ENCODE data around the gene ALDH3B2. TPM values are rescaled to one million over a fixed set of nuclear protein-coding genes. Genes with fewer than 3 reads are reported as not detected.
A peak's percentile ranks its signal among the peaks of the same experiment; 100 is the strongest.

Gene ALDH3B2
- total RNA-seq, 1 experiment from 2014 or later = 0.13 TPM

DNA sequence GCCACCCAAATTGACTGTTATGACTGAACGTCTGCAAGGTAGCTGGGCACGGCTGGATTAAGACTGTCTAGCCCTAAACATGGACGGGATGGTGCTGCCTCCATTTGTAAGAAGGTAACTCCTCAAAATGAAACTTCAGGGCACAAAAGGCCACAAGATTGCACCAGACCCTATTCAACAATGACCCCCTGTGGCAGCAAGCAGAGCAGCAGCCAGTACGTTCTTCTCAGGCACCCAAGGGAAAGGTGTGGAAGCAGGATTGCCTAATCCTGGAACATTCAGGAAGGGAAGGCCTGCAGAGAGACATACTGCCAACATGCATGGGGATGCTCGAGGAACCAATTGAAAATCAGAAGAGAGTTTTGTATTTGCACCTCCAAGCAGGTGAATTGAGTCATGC, 30.4 kb downstream of the ALDH3B2 start:
- peak; percentile 22 for DNase-seq (ENCODE audit: low spot score)
- ChIA-PET CTCF (interaction anchor here (1.0 to 3.3 kb wide), 3 partner anchors 15 to 72 kb away, joined by 4 to 34 read pairs (median 5); partner anchors contain the start of gene NUDT8), POLR2A (no interaction called here)
- TF ChIP-seq, protein P1, sequence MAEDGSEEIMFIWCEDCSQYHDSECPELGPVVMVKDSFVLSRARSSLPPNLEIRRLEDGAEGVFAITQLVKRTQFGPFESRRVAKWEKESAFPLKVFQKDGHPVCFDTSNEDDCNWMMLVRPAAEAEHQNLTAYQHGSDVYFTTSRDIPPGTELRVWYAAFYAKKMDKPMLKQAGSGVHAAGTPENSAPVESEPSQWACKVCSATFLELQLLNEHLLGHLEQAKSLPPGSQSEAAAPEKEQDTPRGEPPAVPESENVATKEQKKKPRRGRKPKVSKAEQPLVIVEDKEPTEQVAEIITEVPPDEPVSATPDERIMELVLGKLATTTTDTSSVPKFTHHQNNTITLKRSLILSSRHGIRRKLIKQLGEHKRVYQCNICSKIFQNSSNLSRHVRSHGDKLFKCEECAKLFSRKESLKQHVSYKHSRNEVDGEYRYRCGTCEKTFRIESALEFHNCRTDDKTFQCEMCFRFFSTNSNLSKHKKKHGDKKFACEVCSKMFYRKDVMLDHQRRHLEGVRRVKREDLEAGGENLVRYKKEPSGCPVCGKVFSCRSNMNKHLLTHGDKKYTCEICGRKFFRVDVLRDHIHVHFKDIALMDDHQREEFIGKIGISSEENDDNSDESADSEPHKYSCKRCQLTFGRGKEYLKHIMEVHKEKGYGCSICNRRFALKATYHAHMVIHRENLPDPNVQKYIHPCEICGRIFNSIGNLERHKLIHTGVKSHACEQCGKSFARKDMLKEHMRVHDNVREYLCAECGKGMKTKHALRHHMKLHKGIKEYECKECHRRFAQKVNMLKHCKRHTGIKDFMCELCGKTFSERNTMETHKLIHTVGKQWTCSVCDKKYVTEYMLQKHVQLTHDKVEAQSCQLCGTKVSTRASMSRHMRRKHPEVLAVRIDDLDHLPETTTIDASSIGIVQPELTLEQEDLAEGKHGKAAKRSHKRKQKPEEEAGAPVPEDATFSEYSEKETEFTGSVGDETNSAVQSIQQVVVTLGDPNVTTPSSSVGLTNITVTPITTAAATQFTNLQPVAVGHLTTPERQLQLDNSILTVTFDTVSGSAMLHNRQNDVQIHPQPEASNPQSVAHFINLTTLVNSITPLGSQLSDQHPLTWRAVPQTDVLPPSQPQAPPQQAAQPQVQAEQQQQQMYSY (CRISPR knock-in tag; IDR thresholded peaks at IDR 0.05) = 0 out of 2 replicates have a peak, but pooled peaks have one; percentile 16
- TF ChIP-seq, protein P2, sequence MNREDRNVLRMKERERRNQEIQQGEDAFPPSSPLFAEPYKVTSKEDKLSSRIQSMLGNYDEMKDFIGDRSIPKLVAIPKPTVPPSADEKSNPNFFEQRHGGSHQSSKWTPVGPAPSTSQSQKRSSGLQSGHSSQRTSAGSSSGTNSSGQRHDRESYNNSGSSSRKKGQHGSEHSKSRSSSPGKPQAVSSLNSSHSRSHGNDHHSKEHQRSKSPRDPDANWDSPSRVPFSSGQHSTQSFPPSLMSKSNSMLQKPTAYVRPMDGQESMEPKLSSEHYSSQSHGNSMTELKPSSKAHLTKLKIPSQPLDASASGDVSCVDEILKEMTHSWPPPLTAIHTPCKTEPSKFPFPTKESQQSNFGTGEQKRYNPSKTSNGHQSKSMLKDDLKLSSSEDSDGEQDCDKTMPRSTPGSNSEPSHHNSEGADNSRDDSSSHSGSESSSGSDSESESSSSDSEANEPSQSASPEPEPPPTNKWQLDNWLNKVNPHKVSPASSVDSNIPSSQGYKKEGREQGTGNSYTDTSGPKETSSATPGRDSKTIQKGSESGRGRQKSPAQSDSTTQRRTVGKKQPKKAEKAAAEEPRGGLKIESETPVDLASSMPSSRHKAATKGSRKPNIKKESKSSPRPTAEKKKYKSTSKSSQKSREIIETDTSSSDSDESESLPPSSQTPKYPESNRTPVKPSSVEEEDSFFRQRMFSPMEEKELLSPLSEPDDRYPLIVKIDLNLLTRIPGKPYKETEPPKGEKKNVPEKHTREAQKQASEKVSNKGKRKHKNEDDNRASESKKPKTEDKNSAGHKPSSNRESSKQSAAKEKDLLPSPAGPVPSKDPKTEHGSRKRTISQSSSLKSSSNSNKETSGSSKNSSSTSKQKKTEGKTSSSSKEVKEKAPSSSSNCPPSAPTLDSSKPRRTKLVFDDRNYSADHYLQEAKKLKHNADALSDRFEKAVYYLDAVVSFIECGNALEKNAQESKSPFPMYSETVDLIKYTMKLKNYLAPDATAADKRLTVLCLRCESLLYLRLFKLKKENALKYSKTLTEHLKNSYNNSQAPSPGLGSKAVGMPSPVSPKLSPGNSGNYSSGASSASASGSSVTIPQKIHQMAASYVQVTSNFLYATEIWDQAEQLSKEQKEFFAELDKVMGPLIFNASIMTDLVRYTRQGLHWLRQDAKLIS (CRISPR knock-in tag; IDR thresholded peaks at IDR 0.05; ENCODE audit: borderline replicate concordance) = no peak
- ATAC-seq = 0 out of 2 replicates have a peak, but pooled peaks have one; percentile 5
- H3K27me3 Mint-ChIP-seq (ENCODE audit: low read depth) = peaks cover 27% of the 10 kb centered on the region
- H3K4me3 Mint-ChIP-seq = no peak overlapping the region
- peaks cover 3% of the 10 kb centered on the region; the same call in 1 of the 2 replicates for H3K9me3 Mint-ChIP-seq
- H3K4me1 Mint-ChIP-seq = peaks cover 2% of the 10 kb centered on the region; the same call in 1 of the 2 replicates
- H3K36me3 Mint-ChIP-seq = no peaks in the 10 kb centered on the region
- no peak overlapping the region for H3K27ac Mint-ChIP-seq

DNA sequence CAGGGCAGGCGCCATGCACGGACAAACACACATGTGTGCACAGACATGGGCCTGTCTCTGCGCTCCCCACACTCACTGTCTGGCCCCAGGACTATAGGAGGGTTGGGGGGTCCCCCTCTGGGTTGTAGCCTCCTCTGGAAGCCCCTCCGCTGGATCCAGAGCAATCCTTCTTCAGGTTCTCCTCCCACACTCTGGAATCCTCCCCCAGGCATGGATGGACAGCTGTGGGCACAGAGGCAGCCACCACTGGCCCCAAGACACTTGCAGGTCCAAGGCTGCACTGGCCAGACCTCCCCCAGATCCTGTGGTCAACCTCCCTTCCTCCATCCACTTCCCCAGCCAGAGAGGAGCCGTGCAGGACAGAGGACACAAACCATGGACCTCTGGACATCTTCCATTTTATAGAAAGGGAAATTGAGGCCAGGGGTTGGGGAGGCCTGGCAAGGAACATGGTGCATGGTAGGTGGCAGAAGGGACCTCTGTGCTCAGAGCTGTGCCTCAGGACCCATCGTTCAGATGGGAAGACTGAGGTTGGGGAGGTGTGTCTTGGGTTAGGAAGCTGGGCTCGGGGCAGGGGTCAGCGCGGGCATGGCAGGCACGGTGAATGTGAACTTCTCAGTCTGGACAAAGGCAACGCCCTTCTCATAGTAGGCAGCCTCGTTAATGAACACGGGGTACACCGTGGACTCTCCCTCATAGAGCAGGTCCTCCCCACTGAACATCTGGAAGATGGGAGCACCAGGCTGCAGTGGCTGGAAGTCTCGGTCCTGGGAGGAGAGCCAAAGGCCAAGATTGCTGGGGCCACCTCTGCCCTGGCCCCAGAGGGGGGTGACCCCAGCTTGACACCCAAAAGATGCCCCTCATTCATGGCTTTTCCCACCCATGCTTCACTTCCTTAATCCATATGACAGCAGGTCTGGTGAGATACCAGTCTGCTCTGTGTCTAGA, 32.0 kb downstream of the ALDH3B2 start:
- Mint-ChIP-seq H3K27ac (no peak overlapping the region), H3K36me3 (no peaks in the 10 kb centered on the region), H3K4me1 (peaks cover 2% of the 10 kb centered on the region), H3K9me3 (peaks cover 3% of the 10 kb centered on the region; the same call in 1 of the 2 replicates), H3K27me3 (ENCODE audit: low read depth) (peaks cover 30% of the 10 kb centered on the region), H3K4me3 (no peak overlapping the region)
- DNase-seq (ENCODE audit: low spot score) (no peak), ATAC-seq (no peak)
- POLR2A ChIA-PET = no interaction called here
- CTCF ChIA-PET = interaction anchor here (2.4 kb wide), 1 partner anchor 12 kb away, joined by 14 read pairs; the partner anchor contains the start of gene NUDT8
- TF ChIP-seq EMX1 (CRISPR knock-in tag; IDR thresholded peaks at IDR 0.05) = no peak
- TF ChIP-seq, protein P3, sequence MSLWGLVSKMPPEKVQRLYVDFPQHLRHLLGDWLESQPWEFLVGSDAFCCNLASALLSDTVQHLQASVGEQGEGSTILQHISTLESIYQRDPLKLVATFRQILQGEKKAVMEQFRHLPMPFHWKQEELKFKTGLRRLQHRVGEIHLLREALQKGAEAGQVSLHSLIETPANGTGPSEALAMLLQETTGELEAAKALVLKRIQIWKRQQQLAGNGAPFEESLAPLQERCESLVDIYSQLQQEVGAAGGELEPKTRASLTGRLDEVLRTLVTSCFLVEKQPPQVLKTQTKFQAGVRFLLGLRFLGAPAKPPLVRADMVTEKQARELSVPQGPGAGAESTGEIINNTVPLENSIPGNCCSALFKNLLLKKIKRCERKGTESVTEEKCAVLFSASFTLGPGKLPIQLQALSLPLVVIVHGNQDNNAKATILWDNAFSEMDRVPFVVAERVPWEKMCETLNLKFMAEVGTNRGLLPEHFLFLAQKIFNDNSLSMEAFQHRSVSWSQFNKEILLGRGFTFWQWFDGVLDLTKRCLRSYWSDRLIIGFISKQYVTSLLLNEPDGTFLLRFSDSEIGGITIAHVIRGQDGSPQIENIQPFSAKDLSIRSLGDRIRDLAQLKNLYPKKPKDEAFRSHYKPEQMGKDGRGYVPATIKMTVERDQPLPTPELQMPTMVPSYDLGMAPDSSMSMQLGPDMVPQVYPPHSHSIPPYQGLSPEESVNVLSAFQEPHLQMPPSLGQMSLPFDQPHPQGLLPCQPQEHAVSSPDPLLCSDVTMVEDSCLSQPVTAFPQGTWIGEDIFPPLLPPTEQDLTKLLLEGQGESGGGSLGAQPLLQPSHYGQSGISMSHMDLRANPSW (CRISPR knock-in tag; conservative IDR thresholded peaks at IDR 0.05; ENCODE audit: low read depth) = no peak
- TF ChIP-seq, protein P4, sequence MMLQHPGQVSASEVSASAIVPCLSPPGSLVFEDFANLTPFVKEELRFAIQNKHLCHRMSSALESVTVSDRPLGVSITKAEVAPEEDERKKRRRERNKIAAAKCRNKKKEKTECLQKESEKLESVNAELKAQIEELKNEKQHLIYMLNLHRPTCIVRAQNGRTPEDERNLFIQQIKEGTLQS (CRISPR knock-in tag; conservative IDR thresholded peaks at IDR 0.05) = no peak
- TF ChIP-seq NFE2L1 (CRISPR knock-in tag; IDR thresholded peaks at IDR 0.05) = no peak
- TF ChIP-seq, protein P5, sequence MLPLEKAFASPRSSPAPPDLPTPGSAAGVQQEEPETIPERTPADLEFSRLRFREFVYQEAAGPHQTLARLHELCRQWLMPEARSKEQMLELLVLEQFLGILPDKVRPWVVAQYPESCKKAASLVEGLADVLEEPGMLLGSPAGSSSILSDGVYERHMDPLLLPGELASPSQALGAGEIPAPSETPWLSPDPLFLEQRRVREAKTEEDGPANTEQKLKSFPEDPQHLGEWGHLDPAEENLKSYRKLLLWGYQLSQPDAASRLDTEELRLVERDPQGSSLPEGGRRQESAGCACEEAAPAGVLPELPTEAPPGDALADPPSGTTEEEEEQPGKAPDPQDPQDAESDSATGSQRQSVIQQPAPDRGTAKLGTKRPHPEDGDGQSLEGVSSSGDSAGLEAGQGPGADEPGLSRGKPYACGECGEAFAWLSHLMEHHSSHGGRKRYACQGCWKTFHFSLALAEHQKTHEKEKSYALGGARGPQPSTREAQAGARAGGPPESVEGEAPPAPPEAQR (CRISPR knock-in tag; IDR thresholded peaks at IDR 0.05) = no peak
- TF ChIP-seq RELA (CRISPR knock-in tag; IDR thresholded peaks at IDR 0.05; ENCODE audit: borderline replicate concordance) = no peak
- TF ChIP-seq, protein P6, sequence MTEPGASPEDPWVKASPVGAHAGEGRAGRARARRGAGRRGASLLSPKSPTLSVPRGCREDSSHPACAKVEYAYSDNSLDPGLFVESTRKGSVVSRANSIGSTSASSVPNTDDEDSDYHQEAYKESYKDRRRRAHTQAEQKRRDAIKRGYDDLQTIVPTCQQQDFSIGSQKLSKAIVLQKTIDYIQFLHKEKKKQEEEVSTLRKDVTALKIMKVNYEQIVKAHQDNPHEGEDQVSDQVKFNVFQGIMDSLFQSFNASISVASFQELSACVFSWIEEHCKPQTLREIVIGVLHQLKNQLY (CRISPR knock-in tag; IDR thresholded peaks at IDR 0.05) = no peak
- TF ChIP-seq ZNF232 (CRISPR knock-in tag; IDR thresholded peaks at IDR 0.05) = no peak
- TF ChIP-seq FOXK1 (CRISPR knock-in tag; IDR thresholded peaks at IDR 0.05) = no peak
- no peak for TF ChIP-seq ZNF263 (CRISPR knock-in tag; IDR thresholded peaks at IDR 0.05; ENCODE audit: low read depth)
- TF ChIP-seq, protein P1 (CRISPR knock-in tag; IDR thresholded peaks at IDR 0.05) = no peak
- no peak for TF ChIP-seq ETV6 (CRISPR knock-in tag; IDR thresholded peaks at IDR 0.05)
